Measurements from ENCODE around the gene AK1. TPM values are rescaled to one million over a fixed set of nuclear protein-coding genes. Genes with fewer than 3 reads are reported as not detected.
A peak's percentile ranks its signal among the peaks of the same experiment; 100 is the strongest.

Gene AK1
- total RNA-seq, 2 experiments from 2014 or later = 46.7 to 52.6 TPM

GRCh38 chr9:127892831-127893230 lies 15.4 kb upstream of the AK1 start:
- TF ChIP-seq CTCF (IDR thresholded peaks at IDR 0.05) = no peak
- ChIA-PET CTCF (no interaction called here), POLR2A (no interaction called here)
- Histone ChIP-seq H3K27me3 (ENCODE audit: control insufficient read depth in 1 of 2, insufficient read depth in 2 of 2, low read length in 2 of 2) (no peaks in the 10 kb centered on the region), H3K4me1 (ENCODE audit: insufficient read depth, low read length) (peaks cover 15% of the 10 kb centered on the region), H3K27ac (ENCODE audit: low read depth in 1 of 2, low read length in 2 of 2) (no peak overlapping the region), H3K9me3 (ENCODE audit: control insufficient read depth in 1 of 2, insufficient read depth in 1 of 2, low read length in 2 of 2) (peaks cover 22 to 32% of the 10 kb centered on the region in 2 experiments), H3K36me3 (ENCODE audit: insufficient read depth, low read length) (peaks cover 63% of the 10 kb centered on the region), H3K4me3 (ENCODE audit: low read length) (no peak overlapping the region)
- intact Hi-C loops (cut with DNase I, micrococcal nuclease) = no loop called here
- Mint-ChIP-seq H3K36me3 (ENCODE audit: low read depth) (peaks cover 85% of the 10 kb centered on the region), H3K27ac (no peak overlapping the region), H3K4me3 (peak overlapping the region; percentile 20), H3K27me3 (no peaks in the 10 kb centered on the region), H3K4me1 (ENCODE audit: low read depth) (peaks cover 14% of the 10 kb centered on the region), H3K9me3 (no peaks in the 10 kb centered on the region)
- ATAC-seq (ENCODE audit: poor library complexity) (no peak), DNase-seq (no peak)

GRCh38 chr9:127890053-127890452 lies 12.6 kb upstream of the AK1 start:
- DNase-seq = no peak
- Mint-ChIP-seq H3K9me3 (no peaks in the 10 kb centered on the region), H3K27ac (no peak overlapping the region), H3K4me3 (no peak overlapping the region), H3K4me1 (ENCODE audit: low read depth) (peaks cover 10% of the 10 kb centered on the region), H3K36me3 (ENCODE audit: low read depth) (peaks cover 86% of the 10 kb centered on the region), H3K27me3 (no peaks in the 10 kb centered on the region)
- no peaks in the 10 kb centered on the region for H3K27me3 ChIP-seq (ENCODE audit: control insufficient read depth in 1 of 2, insufficient read depth in 2 of 2, low read length in 2 of 2)
- CTCF ChIA-PET = interaction anchor here (0.7 to 1.2 kb wide), 2 partner anchors 31 to 155 kb away, joined by 3 read pairs; partner anchors contain the start of gene TOR2A
- H3K36me3 ChIP-seq (ENCODE audit: insufficient read depth, low read length) = peaks cover 70% of the 10 kb centered on the region
- peaks cover 14 to 15% of the 10 kb centered on the region in 2 experiments for H3K9me3 ChIP-seq (ENCODE audit: control insufficient read depth in 1 of 2, insufficient read depth in 1 of 2, low read length in 2 of 2)
- TF ChIP-seq CTCF (IDR thresholded peaks at IDR 0.05) = no peak
- H3K27ac ChIP-seq (ENCODE audit: low read depth in 1 of 2, low read length in 2 of 2) = no peak overlapping the region
- H3K4me1 ChIP-seq (ENCODE audit: insufficient read depth, low read length) = peaks cover 4% of the 10 kb centered on the region
- POLR2A ChIA-PET = interaction anchor here (0.9 to 1.7 kb wide), 3 partner anchors 16 to 31 kb away, joined by 3 to 4 read pairs (median 4); no protein-coding TSS in a partner anchor
- intact Hi-C loops (cut with DNase I, micrococcal nuclease) = no loop called here
- H3K4me3 ChIP-seq (ENCODE audit: low read length) = no peak overlapping the region
- ATAC-seq (ENCODE audit: poor library complexity) = no peak

- Histone ChIP-seq H3K9me3 (ENCODE audit: control insufficient read depth in 1 of 2, insufficient read depth in 1 of 2, low read length in 2 of 2) (peaks cover 0 to 3% of the 10 kb centered on the region in 2 experiments), H3K4me1 (ENCODE audit: insufficient read depth, low read length) (peaks cover 6% of the 10 kb centered on the region), H3K27me3 (ENCODE audit: control insufficient read depth in 1 of 2, insufficient read depth in 2 of 2, low read length in 2 of 2) (no peaks in the 10 kb centered on the region), H3K27ac (ENCODE audit: low read depth in 1 of 2, low read length in 2 of 2) (no peak overlapping the region), H3K36me3 (ENCODE audit: insufficient read depth, low read length) (peaks cover 60% of the 10 kb centered on the region), H3K4me3 (ENCODE audit: low read length) (no peak overlapping the region)
- POLR2A ChIA-PET = no interaction called here
- peak; percentile 66 for ATAC-seq (ENCODE audit: poor library complexity)
- peaks cover 83% of the 10 kb centered on the region for H3K36me3 Mint-ChIP-seq (ENCODE audit: low read depth)
- H3K4me3 Mint-ChIP-seq = no peak overlapping the region
- H3K27ac Mint-ChIP-seq = no peak overlapping the region
- H3K9me3 Mint-ChIP-seq = no peaks in the 10 kb centered on the region
- no peaks in the 10 kb centered on the region for H3K27me3 Mint-ChIP-seq
- intact Hi-C loops (cut with DNase I, micrococcal nuclease) = no loop called here
- CTCF ChIA-PET = no interaction called here
- peaks cover 10% of the 10 kb centered on the region for H3K4me1 Mint-ChIP-seq (ENCODE audit: low read depth)
- DNase-seq = no peak
- no peak for TF ChIP-seq CTCF (IDR thresholded peaks at IDR 0.05)
These were observed 10.3 kb upstream of the AK1 start for GRCh38 chr9:127887792-127888191.

All from CD4-positive, alpha-beta T cell (primary cell).